ENCODE data around the gene MRAP.
"Not testable (repeated sequence)": the region's sequence is repeated elsewhere in the genome, so short reads cannot be mapped to it uniquely, and the experiment has no call there.

Gene MRAP

DNA sequence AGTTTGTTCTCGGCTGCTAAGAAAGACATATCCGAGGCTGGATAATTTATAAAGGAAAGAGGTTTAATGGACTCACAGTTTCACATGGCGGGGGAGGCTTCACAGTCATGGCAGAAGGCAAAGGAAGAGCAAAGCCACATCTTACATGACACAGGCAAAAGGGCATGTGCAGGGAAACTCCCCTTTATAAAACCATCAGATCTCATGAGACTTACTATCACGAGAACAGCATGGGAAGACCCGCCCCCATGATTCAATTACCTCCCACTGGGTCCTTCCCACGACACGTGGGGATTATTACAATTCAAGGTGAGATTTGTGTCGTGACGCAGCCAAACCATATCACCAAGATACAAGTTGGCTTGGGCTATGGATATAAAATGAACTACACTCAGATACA is 12.3 kb downstream of the MRAP start:
- H3K9me3 Mint-ChIP-seq; DNase-seq (ENCODE audit: low spot score in 2 of 2): not testable (repeated sequence)

DNA sequence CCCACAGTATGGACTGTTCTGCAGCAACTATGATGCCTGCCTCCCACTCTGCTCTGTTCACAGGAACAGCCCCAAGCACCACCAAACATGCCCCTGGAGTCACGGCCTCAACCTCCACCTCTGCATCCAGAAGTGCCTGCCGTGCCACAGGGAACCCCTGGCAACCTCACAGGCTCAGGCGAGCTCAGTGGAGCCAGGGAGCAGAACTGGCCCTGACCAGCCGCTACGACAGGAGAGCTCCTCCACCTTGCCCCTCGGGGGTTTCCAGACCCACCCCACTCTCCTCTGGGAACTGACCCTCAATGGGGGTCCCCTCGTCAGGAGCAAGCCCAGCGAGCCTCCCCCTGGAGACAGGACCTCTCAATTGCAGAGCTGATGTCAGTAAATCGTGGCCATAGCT is 13.0 kb downstream of the MRAP start:
- no peaks in the 10 kb centered on the region for H3K9me3 Mint-ChIP-seq
- peaks cover 61% of the 10 kb centered on the region for H3K36me3 Mint-ChIP-seq
- peak overlapping the region; percentile 26 for H3K27ac Mint-ChIP-seq
- no peak for ATAC-seq
- no peaks in the 10 kb centered on the region for H3K4me1 Mint-ChIP-seq
- no peak for DNase-seq (ENCODE audit: low spot score in 2 of 2)
- H3K4me3 Mint-ChIP-seq = no peak overlapping the region

More for the DNA sequence above, 12.3 kb downstream of the MRAP start:
- H3K36me3 Mint-ChIP-seq = peaks cover 54% of the 10 kb centered on the region
- H3K4me3 Mint-ChIP-seq, H3K27ac Mint-ChIP-seq, ATAC-seq, H3K4me1 Mint-ChIP-seq: not testable (repeated sequence)

DNA sequence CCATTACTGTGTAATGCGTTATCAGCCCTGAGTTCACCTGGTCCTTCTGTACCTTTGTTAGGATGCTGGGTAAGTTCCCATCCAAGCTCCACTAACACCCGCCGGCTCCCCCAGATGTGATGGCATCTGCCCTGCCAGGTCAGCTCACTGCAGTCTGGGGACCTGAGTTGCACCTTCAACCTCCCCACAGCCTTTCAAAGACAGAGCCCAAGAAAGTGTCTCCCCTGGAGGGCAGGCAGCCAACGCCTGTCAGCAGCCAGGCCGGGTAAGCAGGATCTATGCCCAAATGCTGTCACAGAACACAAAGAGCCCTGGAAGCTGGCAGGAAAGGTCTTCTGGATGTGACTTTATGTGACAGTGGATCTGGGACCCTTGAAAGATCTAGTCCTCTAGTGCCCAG is 13.7 kb downstream of the MRAP start:
- no peak for ATAC-seq
- Mint-ChIP-seq H3K9me3 (no peaks in the 10 kb centered on the region), H3K36me3 (peaks cover 66% of the 10 kb centered on the region), H3K4me1 (no peaks in the 10 kb centered on the region), H3K4me3 (no peak overlapping the region), H3K27ac (peak overlapping the region; percentile 26)
- no peak for DNase-seq (ENCODE audit: low spot score in 2 of 2)

DNA sequence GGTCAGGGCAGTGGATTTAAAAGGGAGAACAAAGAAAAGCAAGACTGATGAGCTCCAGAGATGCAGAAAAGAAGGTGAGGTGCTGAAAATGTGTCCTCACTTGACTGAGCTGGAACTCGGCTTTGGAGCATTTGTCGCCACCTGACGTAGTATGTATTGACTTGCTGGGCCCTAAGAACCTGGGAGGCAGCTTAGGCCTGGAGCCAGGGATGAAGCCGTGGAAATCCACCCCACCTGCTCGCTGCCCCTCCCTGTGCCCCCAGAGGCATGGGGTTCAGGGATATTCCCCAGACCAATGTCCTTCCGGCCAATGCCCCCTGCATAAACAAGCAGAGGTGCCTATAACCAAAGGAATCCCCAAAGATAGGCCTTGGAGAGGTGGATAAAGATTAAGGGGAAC is 14.3 kb downstream of the MRAP start:
- H3K36me3 Mint-ChIP-seq = peaks cover 71% of the 10 kb centered on the region
- H3K9me3 Mint-ChIP-seq = no peaks in the 10 kb centered on the region
- no peak overlapping the region for H3K27ac Mint-ChIP-seq
- DNase-seq (ENCODE audit: low spot score in 2 of 2) = no peak
- H3K4me1 Mint-ChIP-seq = no peaks in the 10 kb centered on the region
- no peak for ATAC-seq
- no peak overlapping the region for H3K4me3 Mint-ChIP-seq

DNA sequence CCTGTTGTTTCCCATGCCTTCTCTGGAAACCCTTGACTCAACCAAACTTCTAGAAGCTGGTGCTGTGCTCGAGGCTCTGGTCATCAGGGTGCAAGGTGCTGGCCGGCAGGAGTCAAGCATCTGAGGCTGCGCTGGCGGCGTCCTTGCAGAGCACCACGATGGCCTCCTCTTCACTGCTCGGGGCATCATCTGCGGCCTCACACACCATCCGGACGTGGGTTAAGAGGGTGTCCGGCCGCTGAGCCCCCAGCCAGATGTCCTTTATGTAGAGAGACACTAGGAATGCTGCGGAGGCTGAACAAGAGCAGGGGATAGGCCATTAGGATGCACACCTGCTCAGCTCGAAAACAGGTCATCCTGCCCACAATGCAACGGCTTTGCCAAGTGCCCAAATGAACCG is 16.2 kb downstream of the MRAP start:
- Mint-ChIP-seq H3K36me3 (peaks cover 81% of the 10 kb centered on the region), H3K4me3 (no peak overlapping the region), H3K27ac (no peak overlapping the region), H3K9me3 (no peaks in the 10 kb centered on the region), H3K4me1 (no peaks in the 10 kb centered on the region)
- ATAC-seq (no peak), DNase-seq (ENCODE audit: low spot score in 2 of 2) (no peak)

DNA sequence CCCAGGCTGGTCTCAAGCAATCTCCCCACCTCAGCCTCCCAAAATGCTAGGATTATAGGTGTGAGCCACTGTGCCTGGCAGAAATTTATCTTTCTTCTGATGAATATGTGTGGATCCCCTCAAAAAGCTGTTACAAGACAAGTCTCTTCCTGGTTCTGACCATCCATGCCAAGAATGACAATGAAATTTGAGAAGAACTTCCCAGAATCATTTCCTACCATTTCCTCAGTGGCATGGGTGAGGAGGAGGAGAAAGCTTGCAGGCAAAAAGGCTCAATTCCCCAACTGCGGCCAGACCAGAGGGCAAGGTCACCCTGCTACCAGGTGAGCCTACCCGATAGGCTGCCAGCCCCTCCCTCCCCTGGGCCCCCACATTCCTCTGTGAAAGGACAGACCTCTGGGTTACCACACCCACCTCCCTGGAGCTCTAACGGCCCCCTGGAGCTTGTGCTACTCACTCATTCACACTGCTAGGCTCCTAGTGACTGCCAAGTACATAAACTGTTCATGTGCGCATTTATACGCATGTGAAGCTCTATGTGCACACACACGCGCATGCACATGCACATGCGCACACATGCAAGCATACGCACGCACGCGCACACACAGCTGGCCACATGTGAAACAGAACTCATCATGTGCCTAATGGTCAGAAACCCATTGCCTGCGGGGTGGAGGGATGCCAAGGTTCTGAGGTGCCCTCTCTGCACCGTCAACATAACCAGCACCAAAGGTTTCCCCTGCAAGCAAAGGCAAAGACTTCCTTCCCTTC is 17.0 kb downstream of the MRAP start:
- Mint-ChIP-seq H3K36me3 (peaks cover 84% of the 10 kb centered on the region), H3K27ac (no peak overlapping the region)

DNA sequence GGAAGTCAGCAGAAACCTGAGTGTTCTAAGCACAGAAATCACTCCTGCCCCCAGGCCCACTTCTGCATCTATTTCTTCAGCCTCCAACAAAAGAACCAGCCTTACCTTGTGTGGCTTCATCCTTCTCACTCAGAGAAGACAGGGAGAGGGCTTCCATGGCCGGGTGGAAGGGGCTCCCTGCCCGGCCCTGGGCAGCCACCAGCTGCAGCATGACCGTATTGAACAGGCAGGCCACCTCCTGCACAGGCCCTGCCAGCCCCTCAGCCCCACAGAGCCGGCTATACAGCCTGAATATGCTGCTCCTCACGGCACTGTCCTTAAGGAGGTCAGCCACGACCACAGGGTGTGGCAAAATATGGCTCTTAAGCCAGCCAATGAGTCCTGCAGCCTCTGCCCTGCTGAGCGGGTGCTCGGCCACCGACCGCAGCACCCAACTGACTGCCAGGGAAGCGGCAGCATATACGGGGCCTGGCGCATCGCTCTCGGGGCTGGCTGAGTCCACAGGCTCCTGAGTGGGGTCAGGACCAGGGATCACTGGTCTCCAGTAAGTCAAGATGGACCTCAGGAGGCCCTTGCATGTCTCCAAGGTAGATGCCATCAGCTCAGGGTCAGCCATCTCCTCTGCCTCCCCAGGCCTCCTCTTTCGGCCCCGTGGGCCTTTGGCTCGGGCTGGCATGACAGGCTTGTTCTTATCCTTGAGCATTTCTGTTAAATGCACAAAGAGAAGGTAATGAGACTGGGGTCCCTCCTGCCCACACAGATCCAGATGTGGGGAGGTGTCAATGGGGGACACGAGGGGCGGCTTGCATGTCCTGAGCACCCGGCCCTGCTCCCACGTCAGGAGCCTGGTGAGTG is 17.9 kb downstream of the MRAP start:
- peaks cover 92% of the 10 kb centered on the region for H3K36me3 Mint-ChIP-seq
- no peaks in the 10 kb centered on the region for H3K4me1 Mint-ChIP-seq
- peak; percentile 28 for ATAC-seq
- no peak overlapping the region for H3K4me3 Mint-ChIP-seq
- no peak for DNase-seq (ENCODE audit: low spot score in 2 of 2)
- H3K27ac Mint-ChIP-seq = peak overlapping the region; percentile 29
- H3K9me3 Mint-ChIP-seq = no peaks in the 10 kb centered on the region

More for the DNA sequence above, 17.0 kb downstream of the MRAP start:
- no peaks in the 10 kb centered on the region for H3K4me1 Mint-ChIP-seq
- H3K9me3 Mint-ChIP-seq = no peaks in the 10 kb centered on the region
- H3K4me3 Mint-ChIP-seq = no peak overlapping the region
- DNase-seq (ENCODE audit: low spot score in 2 of 2) (no peak), ATAC-seq (no peak)

DNA sequence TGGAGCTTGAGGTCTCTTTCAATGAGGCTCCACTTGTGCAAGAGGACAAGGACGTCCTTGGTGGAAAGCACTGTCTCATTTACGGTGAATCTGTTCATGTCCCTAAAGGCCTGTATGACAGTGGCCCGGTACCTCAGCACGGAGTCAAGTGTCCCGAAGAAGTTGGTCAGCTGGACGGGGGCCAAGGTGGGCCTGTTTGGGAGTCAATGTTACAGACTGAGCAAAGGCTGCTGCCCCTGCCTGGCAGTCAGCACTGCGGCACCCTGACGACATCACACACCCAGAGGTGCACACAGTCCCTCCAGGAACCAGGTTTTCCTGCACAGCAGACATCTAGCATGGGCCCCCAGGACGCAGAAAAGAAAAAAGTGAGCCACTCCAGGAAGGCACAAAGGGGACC is 19.1 kb downstream of the MRAP start:
- H3K4me1 Mint-ChIP-seq = no peaks in the 10 kb centered on the region
- no peak for DNase-seq (ENCODE audit: low spot score in 2 of 2)
- H3K27ac Mint-ChIP-seq = peak overlapping the region; percentile 29
- H3K4me3 Mint-ChIP-seq = no peak overlapping the region
- H3K36me3 Mint-ChIP-seq = peaks cover 93% of the 10 kb centered on the region
- H3K9me3 Mint-ChIP-seq = no peaks in the 10 kb centered on the region
- ATAC-seq = no peak

DNA sequence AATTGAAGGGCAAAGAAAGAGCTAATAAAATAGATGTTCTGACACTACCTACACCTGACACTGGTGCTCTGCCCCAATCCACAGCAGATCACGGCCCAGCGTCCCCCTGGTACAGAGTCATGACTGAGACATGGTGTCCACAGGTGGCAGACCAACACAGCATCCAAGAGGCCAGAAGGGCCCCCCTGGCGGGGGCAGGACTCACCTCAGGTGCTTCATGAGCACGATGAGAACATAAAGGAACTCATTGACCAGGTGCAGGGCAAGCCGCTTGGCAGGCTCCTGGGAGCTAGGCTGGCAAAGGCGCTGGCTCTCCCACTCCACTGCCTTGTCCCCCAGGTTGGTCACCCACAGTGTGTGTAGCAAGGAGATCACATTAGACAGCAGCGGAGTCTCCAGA is 20.4 kb downstream of the MRAP start:
- Mint-ChIP-seq H3K4me1 (no peaks in the 10 kb centered on the region), H3K27ac (no peak overlapping the region), H3K36me3 (peaks cover 94% of the 10 kb centered on the region), H3K4me3 (no peak overlapping the region), H3K9me3 (no peaks in the 10 kb centered on the region)
- ATAC-seq = no peak
- DNase-seq (ENCODE audit: low spot score in 2 of 2) = no peak

DNA sequence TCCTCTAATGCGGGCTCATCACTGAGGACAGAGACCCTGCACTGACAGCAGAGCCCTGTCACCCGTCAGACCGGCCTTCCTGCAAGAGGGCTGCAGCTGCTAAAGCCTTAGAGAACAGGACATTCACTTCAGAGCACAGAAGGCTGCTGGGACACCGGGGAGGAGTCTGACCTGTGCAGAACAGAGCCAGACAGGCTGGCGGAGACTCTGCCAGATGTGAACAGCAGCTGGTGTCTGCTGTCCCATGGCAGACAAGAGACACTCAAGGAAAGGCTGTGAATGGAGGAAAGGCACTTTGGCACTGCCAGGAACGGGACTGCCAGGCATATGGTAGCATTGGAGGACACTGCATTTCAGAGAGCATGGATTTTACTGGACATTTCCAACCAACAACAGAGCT is 21.4 kb downstream of the MRAP start:
- Mint-ChIP-seq H3K27ac (peak overlapping the region; percentile 37), H3K4me3 (no peak overlapping the region), H3K4me1 (no peaks in the 10 kb centered on the region), H3K9me3 (no peaks in the 10 kb centered on the region), H3K36me3 (peaks cover 94% of the 10 kb centered on the region)
- DNase-seq (ENCODE audit: low spot score in 2 of 2) (no peak), ATAC-seq (no peak)

DNA sequence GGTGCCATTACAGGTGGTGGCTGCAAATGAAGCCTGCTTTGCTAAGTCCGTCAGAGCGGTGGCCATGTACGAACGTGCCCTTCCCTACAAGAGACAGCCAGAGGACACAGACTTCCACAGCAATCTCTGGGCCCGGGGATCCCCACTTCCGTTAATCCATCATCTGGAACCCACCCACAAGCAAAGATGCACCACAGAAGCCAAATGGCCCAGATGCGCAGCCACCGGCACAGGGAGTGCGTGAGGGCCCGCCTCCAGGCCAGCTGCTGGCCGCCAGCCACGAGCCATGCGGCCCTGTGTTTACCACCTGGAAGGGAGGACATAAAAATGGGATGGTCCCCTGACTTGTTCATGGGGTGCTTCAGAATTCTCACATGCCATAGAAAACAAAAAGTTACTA is 22.1 kb downstream of the MRAP start:
- ATAC-seq (no peak), DNase-seq (ENCODE audit: low spot score in 2 of 2) (no peak)
- H3K36me3 Mint-ChIP-seq = peaks cover 95% of the 10 kb centered on the region
- H3K4me3 Mint-ChIP-seq = no peak overlapping the region
- no peak overlapping the region for H3K27ac Mint-ChIP-seq
- H3K4me1 Mint-ChIP-seq = no peaks in the 10 kb centered on the region
- no peaks in the 10 kb centered on the region for H3K9me3 Mint-ChIP-seq

DNA sequence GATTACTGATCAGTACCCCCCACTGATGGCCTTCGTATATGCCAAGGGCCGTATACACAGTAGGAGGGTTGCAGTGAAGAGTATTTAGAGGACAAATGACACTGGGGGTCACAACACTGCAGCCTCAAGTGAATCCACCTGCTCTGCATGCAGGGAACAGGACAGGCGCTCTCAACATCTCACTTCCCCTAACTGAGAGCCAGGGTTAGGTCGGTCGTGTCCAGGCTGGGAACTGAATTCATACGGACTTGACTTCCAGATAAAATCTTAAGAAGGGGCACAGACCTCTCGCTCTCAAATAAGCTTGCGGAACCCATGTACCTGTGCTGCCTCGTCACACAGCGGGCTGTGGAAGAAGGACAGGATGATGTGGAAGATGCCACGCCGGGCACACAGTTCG is 22.8 kb downstream of the MRAP start:
- peaks cover 96% of the 10 kb centered on the region for H3K36me3 Mint-ChIP-seq

DNA sequence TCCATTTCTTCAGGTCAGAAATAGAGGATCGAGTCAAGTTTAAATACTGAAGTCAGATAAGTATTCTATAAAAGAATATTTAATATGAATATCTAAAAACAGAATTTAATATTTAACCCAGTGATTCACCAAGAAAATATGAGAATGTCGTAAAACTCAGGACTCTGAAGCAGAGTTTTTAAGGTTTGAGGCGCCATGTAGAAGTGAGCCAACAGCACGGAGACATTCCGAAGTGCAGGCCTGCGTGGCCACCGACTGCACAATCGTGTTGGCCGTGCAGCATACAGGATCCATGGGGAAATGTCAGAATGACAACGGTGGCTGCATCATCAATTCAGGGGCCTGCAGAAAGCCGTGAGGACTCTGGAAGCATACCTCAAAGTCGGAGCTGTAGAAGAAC is 23.4 kb downstream of the MRAP start:
- no peak overlapping the region for H3K4me3 Mint-ChIP-seq
- ATAC-seq (no peak), DNase-seq (ENCODE audit: low spot score in 2 of 2) (no peak)
- H3K36me3 Mint-ChIP-seq = peaks cover 98% of the 10 kb centered on the region
- H3K4me1 Mint-ChIP-seq = no peaks in the 10 kb centered on the region
- no peaks in the 10 kb centered on the region for H3K9me3 Mint-ChIP-seq
- no peak overlapping the region for H3K27ac Mint-ChIP-seq

More for the DNA sequence above, 22.8 kb downstream of the MRAP start:
- no peak overlapping the region for H3K27ac Mint-ChIP-seq
- no peak overlapping the region for H3K4me3 Mint-ChIP-seq
- H3K9me3 Mint-ChIP-seq = no peaks in the 10 kb centered on the region
- no peaks in the 10 kb centered on the region for H3K4me1 Mint-ChIP-seq
- DNase-seq (ENCODE audit: low spot score in 2 of 2) (no peak), ATAC-seq (peak; percentile 11)

DNA sequence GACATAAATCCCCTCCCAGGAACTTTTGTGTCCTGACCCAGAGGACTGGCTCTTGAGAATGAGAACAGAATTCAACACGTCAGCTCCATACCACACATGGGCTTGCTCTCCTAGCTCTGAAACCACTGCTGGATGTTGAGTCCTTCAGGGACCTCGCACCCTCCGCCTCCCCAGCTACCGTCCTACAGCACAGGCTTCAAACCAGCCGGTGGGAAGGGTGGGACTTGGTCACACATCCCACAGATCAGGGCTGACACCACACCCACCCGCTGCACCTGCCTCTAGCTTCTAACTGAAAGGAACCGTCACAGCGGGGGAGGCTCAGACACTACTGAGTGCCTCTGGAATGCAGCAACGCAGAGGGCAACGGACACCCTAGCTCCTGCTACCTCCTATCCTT is 24.0 kb downstream of the MRAP start:
- DNase-seq (ENCODE audit: low spot score in 2 of 2) = no peak
- H3K36me3 Mint-ChIP-seq = peaks cover 98% of the 10 kb centered on the region

DNA sequence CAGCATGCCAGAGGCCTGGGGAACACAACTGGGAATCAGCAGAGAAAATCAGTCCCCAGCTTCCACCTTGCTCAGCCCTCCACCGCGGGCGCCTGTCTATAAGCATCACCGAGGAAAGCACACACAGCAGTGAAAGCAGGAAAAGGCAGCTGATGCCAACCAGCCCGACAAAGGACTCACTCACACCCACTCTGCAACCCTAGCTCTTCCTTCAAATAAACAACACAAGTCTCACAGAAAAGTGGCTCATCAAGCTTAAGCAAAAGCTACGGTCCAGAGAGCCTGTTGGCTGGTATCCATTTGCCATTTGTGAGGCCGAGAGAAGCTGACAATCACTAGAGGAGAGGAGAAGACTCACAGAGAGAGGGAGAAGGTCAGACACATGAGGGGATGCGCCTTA is 27.1 kb downstream of the MRAP start:
- ATAC-seq (no peak), DNase-seq (ENCODE audit: low spot score in 2 of 2) (no peak)
- H3K27ac Mint-ChIP-seq = peak overlapping the region; percentile 15
- no peak overlapping the region for H3K4me3 Mint-ChIP-seq
- H3K4me1 Mint-ChIP-seq = no peaks in the 10 kb centered on the region
- peaks cover 99% of the 10 kb centered on the region for H3K36me3 Mint-ChIP-seq
- no peaks in the 10 kb centered on the region for H3K9me3 Mint-ChIP-seq

More for the DNA sequence above, 24.0 kb downstream of the MRAP start:
- Mint-ChIP-seq H3K4me1 (no peaks in the 10 kb centered on the region), H3K27ac (no peak overlapping the region), H3K4me3 (no peak overlapping the region), H3K9me3 (no peaks in the 10 kb centered on the region)
- ATAC-seq = no peak

DNA sequence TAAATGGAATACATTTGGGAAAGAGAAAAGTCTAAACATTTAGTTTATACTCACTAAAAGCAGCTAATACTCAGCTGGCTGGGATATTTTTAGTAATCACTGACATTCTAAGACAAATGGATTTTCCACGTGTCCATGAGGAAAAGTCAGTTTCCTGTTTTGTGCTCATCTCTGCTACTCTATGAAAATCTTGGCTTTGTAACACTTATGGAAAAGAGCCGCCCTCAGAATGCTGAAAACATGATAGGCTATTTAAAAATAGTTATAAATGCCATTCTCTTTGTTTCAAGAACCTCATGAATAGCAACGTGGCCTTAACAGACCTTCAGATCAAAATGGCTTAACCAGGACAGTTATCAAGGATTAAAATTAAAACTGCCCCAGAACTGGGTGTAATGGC is 29.9 kb downstream of the MRAP start:
- no peak overlapping the region for H3K4me3 Mint-ChIP-seq
- peak overlapping the region; percentile 26 for H3K27ac Mint-ChIP-seq
- no peaks in the 10 kb centered on the region for H3K4me1 Mint-ChIP-seq
- H3K9me3 Mint-ChIP-seq = no peaks in the 10 kb centered on the region
- ATAC-seq = no peak
- peaks cover 99% of the 10 kb centered on the region for H3K36me3 Mint-ChIP-seq
- no peak for DNase-seq (ENCODE audit: low spot score in 2 of 2)

All from stimulated activated effector memory CD8-positive, alpha-beta T cell treated with anti-CD3 and anti-CD28 coated beads, Interleukin-12 subunit alpha, Interleukin-12 subunit beta, amount 100 ng/mL, for 72 hours (primary cell).